Stimulated activated CD8-positive, alpha-beta memory T cell treated with anti-CD3 and anti-CD28 coated beads, Interleukin-12 subunit alpha, Interleukin-12 subunit beta, amount 100 ng/mL, for 24 hours (primary cell): ENCODE measurements around the gene ARHGEF19.
"Not testable (repeated sequence)": the region's sequence is repeated elsewhere in the genome, so short reads cannot be mapped to it uniquely, and the experiment has no call there.

Source experiments
- DNase-seq: peaks from one replicate; pipeline ENCODE4 v3.0.0-alpha.2; 2020; ENCODE audit errors: extremely low read depth

Gene ARHGEF19

GRCh38 chr1:16221499-16221898 is 9.0 kb upstream of the ARHGEF19 start:
- DNase-seq = no peak

- DNase-seq = no peak
These were observed 7.6 kb upstream of the ARHGEF19 start for GRCh38 chr1:16219968-16220500.

GRCh38 chr1:16218674-16219071 is 6.2 kb upstream of the ARHGEF19 start:
- no peak for DNase-seq

GRCh38 chr1:16218014-16218673 is 5.7 kb upstream of the ARHGEF19 start:
- no peak for DNase-seq

- DNase-seq = peak; percentile 80
These were observed 4.8 kb upstream of the ARHGEF19 start for GRCh38 chr1:16217061-16217785.

- no peak for DNase-seq
These were observed 3.7 kb upstream of the ARHGEF19 start for GRCh38 chr1:16215882-16216753.

GRCh38 chr1:16215240-16215639 is 2.8 kb upstream of the ARHGEF19 start:
- DNase-seq = not testable (repeated sequence)

- not testable (repeated sequence) for DNase-seq
These were observed 1.1 kb upstream of the ARHGEF19 start for GRCh38 chr1:16213544-16213943.

- DNase-seq = no peak
These were observed 561 bp upstream of the ARHGEF19 start for GRCh38 chr1:16213013-16213412.

- DNase-seq = no peak
These were observed 628 bp downstream of the ARHGEF19 start for GRCh38 chr1:16211824-16212223.

GRCh38 chr1:16210581-16210980 is 1.9 kb downstream of the ARHGEF19 start:
- DNase-seq = no peak

GRCh38 chr1:16209847-16210407 is 2.5 kb downstream of the ARHGEF19 start:
- DNase-seq = no peak

- no peak for DNase-seq
These were observed 3.2 kb downstream of the ARHGEF19 start for GRCh38 chr1:16209132-16209846.

GRCh38 chr1:16208270-16208987 is 4.0 kb downstream of the ARHGEF19 start:
- DNase-seq = no peak

- DNase-seq = no peak
These were observed 4.9 kb downstream of the ARHGEF19 start for GRCh38 chr1:16207318-16208269.

GRCh38 chr1:16206547-16207317 is 5.7 kb downstream of the ARHGEF19 start:
- peak; percentile 86 for DNase-seq

- DNase-seq = no peak
These were observed 6.4 kb downstream of the ARHGEF19 start for GRCh38 chr1:16205891-16206546.

GRCh38 chr1:16205334-16205671 is 7.1 kb downstream of the ARHGEF19 start:
- no peak for DNase-seq
